HPDE6-E6E7 (cell line): ENCODE measurements around the gene TDRD12.

Experiments used
- DNase-seq: peaks from one replicate; pipeline ENCODE4 v3.0.0; 2011; ENCODE audit warnings: missing footprints; ENCODE audit errors: extremely low spot score

Gene TDRD12

GRCh38 chr19:32809754-32810153, 90.2 kb downstream of the TDRD12 start:
- DNase-seq = no peak

GRCh38 chr19:32810452-32810851, 90.9 kb downstream of the TDRD12 start:
- DNase-seq = no peak

DNA sequence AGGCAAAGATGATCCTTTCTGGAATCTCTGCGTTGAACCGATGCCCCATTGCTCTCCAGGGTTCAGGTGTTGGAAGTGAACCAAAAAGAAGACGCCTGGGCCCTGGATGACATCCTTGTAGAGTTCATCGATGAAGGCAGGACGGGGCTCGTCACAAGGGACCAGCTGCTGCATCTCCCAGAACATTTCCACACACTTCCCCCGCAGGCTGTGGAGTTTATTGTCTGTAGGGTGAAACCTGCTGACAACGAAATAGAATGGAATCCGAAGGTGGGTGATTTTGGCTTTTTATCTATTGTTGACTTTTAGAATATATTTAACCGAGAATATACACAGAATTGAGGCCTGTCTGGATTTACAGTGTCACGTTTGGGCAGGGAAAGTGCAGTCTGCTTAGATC, 91.6 kb downstream of the TDRD12 start:
- DNase-seq = no peak

DNA sequence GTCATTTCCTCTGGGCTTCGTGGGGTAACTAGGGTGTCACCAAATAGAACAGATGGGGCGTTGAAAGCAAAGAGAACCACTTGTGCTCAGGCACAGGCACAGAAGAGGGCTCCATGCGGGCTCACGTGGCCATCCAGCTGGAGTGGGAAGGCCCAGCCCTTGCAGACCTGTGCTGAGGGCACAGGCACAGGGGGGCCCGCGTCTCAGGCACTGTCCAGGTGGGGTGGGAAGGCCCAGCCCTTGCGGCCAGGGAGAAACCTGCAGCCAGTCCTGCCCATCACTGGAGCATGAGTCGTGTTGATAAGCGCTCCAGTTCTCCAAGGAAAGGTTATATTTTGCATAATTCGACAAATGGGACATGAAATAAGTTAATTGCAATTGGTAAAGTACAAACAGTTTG, 92.5 kb downstream of the TDRD12 start:
- DNase-seq = no peak

DNA sequence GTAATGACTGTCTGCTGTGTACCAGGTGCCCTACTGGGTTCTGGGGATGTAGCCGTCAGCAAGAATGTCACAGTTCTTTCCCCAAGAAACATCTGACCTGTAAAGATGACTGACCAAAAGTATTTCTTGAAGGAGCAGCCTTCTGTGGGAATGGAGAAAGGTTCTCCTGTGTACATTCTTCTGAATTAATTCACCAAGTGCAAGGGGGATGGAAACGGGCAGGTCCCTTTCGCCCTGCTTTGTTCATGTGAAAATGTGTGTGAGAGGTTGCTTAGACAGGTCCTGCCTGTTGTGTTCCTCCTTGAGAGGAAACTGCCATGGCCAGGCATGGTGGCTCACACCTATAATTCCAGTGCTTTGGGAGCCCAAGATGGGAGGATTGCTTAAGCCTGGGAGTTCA, 93.0 kb downstream of the TDRD12 start:
- DNase-seq = no peak

GRCh38 chr19:32813862-32814425, 94.4 kb downstream of the TDRD12 start:
- no peak for DNase-seq

DNA sequence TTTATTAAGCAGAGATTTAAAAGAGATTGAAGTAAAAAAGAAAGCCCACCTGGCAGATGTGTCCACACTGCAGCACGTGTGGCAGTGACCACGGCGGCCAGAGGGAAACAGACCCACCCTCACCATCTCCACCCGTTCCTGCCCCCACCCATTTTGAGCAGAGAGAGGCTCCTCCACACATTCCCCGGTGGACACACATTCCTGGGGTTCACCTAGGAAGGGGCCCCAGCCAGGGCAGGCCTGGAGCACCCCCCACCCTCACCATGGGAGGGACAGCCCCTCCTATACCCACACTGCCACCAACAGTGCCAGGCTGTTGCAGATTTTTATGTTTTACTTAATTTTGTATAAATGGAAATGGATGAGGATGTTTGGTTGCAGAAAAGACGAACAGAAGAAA, 95.1 kb downstream of the TDRD12 start:
- no peak for DNase-seq

DNA sequence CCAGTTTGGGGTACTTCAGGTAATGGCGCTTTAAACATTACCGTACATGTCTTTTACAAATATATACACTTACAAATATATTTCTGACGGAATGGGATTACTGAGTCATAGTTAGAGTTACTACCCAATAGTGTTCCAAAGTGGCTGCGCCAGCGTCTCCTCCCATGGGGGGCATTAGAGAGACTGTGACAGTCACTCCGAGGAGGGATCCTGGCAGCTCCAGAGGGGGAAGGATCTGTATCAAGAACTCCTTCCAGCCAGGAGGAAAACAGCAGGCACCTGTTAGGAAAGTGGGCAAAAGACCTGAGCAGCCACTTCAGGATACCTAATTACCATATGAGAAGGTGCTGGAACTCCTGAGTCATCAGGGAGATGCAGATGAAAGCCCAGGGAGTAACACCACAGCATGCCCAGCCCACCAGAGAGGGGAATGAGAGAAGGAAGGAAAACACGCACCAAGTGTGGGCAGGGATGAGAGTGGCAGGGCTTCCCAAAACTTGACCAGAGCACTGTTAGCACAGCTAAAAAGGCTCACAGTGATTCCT, 97.1 kb downstream of the TDRD12 start:
- no peak for DNase-seq

GRCh38 chr19:32817569-32818476, 98.3 kb downstream of the TDRD12 start:
- DNase-seq = no peak

- no peak for DNase-seq
These were observed 99.0 kb downstream of the TDRD12 start for GRCh38 chr19:32818536-32818935.

DNA sequence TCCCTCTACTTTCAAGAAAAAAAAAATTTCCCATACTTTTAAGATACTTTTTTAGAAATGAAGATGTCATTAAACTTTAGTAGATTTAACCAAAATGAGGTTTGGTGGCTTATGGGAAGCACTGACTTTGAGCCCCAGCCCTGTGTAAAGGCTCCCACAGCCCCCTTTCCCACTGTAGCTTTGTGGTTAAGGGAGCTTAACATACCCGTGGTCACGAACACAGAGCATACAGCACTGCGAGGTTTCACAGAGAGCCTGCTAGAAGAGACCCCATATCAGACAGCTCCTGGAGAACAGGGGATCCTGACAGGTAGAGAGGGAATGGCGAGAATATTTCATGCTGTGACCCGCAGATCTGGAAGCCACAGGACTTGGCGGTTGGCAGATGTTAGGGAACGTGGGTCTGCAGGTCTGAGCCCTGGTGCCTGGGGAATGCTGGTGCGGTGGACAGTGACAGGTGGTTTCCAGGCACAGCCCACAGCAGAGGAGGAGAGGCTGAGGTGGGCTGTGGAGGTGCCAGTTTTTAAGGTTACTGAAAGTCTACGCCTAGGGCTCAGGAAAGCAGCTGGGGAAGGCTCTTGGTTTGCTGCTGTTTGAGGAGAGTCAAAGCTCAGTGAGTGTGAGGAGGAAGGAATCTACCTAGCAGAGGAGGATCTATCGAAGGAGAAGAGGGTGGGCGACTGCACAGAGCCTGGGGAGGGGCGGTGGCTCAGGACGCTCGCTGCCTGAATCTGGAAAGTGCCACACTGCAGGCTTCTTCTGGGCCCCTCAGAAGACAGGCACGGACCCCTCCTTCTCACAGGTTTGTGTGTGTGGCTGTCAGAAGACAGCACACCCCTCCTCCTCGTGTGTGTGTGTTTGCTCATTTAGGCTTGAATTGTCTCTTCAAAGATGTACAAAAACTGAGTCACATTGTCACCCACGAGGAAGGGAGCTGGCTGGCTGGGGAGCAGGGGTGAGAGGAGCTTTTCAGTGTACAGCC, 100.1 kb downstream of the TDRD12 start:
- no peak for DNase-seq

DNA sequence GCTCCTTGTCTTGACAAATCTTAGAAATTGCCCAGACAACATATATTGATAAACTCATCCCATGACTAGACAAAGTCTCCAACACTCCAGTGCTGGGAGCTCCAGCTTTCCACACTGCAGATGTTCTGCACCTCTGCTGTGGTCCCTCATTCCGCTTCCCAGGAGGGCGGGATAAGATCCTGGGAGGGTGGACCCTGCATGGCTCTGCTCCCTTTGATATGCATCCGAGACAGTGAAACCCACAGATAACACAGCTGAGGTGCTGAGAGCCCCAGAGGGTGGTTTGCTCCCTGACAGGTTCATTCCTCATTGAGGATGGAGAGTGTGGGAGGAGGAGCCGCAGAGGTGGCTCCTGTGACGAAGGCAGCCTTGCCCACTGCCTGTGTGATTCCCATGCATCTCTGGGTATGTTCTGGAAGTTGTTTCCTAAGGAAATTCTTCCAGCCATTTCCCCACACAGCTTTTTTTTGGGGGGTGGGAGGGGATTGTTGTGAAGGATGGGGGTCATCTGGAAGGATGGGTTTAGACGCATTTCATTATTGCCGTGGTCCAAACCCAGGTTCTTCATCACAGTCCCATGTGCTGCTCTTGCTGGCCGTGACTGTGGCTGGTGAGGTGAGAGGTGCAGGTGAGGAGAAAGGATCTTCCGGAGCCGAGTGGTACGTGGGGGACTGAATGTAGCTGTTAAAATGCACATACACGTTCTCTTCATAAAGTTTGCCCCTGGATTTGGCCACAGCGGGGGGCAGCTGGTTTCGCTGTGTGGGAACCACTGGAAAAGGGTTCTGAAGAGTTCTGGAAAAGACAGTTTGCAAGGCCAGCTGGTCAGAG, 103.6 kb downstream of the TDRD12 start:
- no peak for DNase-seq

DNA sequence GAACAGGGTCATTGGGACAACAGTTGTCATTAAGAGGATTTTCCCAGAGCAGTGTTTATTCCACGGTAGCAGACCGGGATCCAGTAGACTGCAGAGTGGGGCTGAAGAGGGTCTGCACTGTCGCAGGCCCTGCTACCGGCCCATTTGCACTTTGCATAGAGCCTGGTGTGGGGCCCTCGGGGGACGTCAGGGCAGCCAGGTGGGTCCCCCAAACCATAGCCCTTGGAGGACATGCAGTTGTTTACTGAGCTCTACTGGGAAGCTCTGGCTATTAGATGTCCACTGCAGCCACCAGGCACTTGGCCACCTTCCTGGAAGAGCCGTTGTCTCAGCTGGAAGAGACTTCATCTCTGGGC, 104.2 kb downstream of the TDRD12 start:
- DNase-seq = no peak

DNA sequence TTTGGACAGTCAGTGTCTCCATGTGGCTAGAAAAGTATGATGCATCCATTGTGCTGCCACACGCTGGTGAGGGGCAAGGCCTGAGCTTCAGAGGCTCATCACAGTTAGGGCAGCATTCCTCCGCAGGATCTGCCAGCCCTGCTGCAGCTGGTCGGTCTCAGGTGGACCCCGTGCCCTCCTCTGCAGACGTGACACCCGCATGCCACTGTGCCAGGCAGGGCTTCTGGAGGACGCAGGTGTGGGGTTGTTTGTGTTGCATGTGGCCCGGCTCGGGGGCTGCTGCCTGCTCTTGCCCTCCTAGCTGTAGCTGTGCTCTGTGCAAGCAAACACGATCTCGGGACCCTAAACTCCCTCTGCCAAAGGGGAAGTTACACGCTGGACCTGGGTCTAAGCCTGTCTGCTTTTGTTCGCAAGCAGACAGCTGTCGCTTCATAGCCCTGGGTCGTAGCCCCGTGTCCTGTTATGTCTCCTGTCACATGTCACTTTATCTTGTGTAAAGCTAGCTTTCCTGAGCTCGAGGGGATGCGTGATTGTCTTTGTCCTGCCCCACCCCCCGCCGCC, 104.7 kb downstream of the TDRD12 start:
- no peak for DNase-seq

DNA sequence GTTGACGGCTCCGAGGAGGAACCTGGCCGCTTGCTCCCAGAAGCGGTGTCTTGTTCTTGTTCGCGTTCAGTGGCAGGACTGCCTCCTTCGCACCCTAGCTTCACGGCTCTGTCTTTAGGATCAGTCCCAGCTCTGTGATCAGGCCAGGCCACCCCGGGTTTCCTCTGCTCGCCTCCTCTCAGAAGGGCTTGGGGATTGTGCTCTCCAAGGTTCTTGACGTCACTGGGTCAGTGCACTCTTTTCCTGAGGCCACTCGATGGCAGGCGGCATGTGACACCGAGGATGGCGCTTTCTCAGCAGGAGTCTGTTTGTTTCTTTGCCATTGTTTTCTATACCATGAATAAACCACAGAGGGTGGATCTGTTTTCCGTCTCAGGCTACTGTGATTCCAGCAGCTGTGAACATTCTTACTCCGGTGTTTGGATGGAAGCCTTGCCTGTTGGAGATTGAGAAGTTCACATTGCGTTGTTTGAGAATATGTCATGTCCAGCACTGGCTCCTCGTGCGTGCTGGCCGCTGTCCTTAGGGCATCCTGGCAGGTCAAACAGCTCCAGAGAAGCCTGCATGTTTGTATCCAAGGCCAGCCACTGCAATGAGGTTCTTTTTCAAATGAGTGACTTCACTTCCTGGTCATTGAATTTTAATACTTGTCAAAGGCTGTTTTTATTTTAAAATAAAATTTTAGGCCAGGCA, 105.5 kb downstream of the TDRD12 start:
- no peak for DNase-seq

DNA sequence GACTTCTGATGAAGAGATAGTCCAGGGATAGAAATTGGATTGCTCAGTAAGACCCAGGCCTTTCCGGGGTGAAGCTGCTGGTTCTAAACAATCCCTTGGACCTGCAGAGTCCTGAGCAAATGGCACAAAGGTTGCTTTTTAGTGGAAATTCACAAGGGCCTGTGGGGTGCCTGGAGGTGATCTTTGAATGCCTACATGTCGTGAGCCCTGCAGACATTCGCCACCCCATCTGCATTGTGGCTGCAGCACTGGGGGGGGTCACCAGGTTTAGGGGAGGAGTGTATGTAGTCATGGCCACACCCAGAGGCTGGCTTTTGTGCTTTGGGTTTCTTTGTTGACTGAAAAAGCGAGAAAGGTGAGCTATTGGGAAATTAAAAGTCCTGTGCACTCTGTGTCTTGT, 108.6 kb downstream of the TDRD12 start:
- no peak for DNase-seq

DNA sequence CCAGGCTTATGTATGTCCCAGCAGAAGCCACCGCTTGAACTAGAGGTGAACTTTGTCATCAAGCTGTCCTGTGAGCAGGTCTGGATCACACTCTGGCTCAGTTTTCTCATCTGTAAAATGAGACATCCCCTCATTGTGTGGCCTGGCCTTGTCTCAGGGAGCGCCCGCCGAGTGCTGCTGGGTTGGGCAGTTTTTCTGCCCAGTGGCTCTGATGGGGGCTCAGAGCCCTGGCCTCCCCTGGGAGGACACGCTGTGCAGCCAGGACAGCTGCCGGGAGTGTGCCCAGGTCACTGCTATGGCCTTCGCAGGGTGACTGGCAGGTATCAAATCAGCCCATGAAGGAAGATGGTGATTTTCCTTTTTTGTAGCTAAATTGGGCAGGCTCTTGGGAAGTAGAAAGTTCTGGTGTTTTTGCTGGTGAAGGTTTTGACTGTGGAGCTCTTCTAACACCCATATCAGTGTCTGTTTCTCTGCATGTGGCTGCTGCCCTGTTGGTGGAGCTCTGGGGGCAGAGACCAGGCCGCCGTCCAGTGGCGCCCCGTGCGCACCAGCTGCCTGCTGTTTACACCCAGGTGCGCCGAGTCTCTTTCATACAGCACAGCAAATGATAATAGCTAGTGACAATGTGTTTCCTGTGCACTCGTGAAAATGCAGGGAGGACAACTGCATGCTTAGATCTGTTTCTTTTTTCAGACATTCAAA, 109.2 kb downstream of the TDRD12 start:
- no peak for DNase-seq

GRCh38 chr19:32829345-32829896, 109.9 kb downstream of the TDRD12 start:
- no peak for DNase-seq
